Measurements from ENCODE around the gene TBCE.

GRCh38 chr1:235351898-235352297, 15.3 kb upstream of the TBCE start:
- TF ChIP-seq EZH2phosphoT487 (IDR thresholded peaks at IDR 0.05; ENCODE audit: borderline replicate concordance, low read depth, low read length) (no peak), CTCF (conservative IDR thresholded peaks at IDR 0.05; ENCODE audit: low read length) (no peak)

Measured in OCI-LY7 (cell line).